Naive thymus-derived CD4-positive, alpha-beta T cell (primary cell): ENCODE results near the gene MLYCD. TPM values are rescaled to one million over a fixed set of nuclear protein-coding genes. Genes with fewer than 3 reads are reported as not detected.

Experiments used
- ATAC-seq: fragments of 150-1000 bp; cut with Tn5 transposase; 2 replicates; pipeline ENCODE4 v1.10.0; 2021; ENCODE audit warnings: mild to moderate bottlenecking, moderate library complexity
- CTCF ChIA-PET: fragments of 350-600 bp; sonication (Branson Sonifier 250); formaldehyde crosslinking; loops from one replicate; lab custom pipeline; 2021; ENCODE audit warnings: antibody characterized with exemption; lab: Charles Lee
- POLR2A ChIA-PET: fragments of 350-600 bp; sonication (Branson Sonifier 250); formaldehyde crosslinking; loops from one replicate; lab custom pipeline; 2021; ENCODE audit warnings: antibody characterized with exemption, inconsistent platforms; lab: Charles Lee
- DNase-seq, 9 donors: peaks; one replicate each; pipeline versions ENCODE4 v3.0.0 to v3.0.0-alpha.2; 2020 to 2022; ENCODE audit warnings: mixed read lengths in 1 of 9
- H3K27ac ChIP-seq: one replicate; pipeline ENCODE4 v1.7.0; 2013; ENCODE audit warnings: mild to moderate bottlenecking, low read depth, low read length, moderate library complexity
- H3K27me3 ChIP-seq, 2 donors: one replicate each; pipeline ENCODE4 v1.7.0; 2013; ENCODE audit warnings: low read length in 2 of 2, mild to moderate bottlenecking in 2 of 2, moderate library complexity in 2 of 2; ENCODE audit not compliant: control insufficient read depth in 2 of 2, insufficient read depth in 2 of 2
- H3K36me3 ChIP-seq, 3 experiments: 1 replicate in 2 of 3; 2 replicates in 1 of 3; pipeline ENCODE4 v1.7.0; 2013; ENCODE audit warnings: low read length in 3 of 3, mild to moderate bottlenecking in 3 of 3, moderate library complexity in 1 of 3; ENCODE audit not compliant: insufficient read depth in 3 of 3, control insufficient read depth in 2 of 3
- H3K4me1 ChIP-seq, 2 donors: one replicate each; pipeline ENCODE4 v1.7.0; 2013; ENCODE audit warnings: low read length in 2 of 2, mild to moderate bottlenecking in 2 of 2, moderate library complexity in 1 of 2; ENCODE audit not compliant: control insufficient read depth in 2 of 2, insufficient read depth in 2 of 2
- H3K4me3 ChIP-seq: 2 replicates; pipeline ENCODE4 v1.7.0; 2013; ENCODE audit warnings: mild to moderate bottlenecking, low read length
- H3K9me3 ChIP-seq, 3 experiments: 1 replicate in 2 of 3; 2 replicates in 1 of 3; pipeline ENCODE4 v1.7.0; 2013; ENCODE audit warnings: low read length in 3 of 3; ENCODE audit not compliant: control insufficient read depth in 2 of 3
- H3K27ac Mint-ChIP-seq, 9 donors: one replicate each; pipeline ENCODE4 v1.8.0; 2020 to 2022; ENCODE audit warnings: mixed read lengths in 9 of 9, mild to moderate bottlenecking in 8 of 9, moderate library complexity in 5 of 9, inconsistent platforms in 2 of 9
- H3K27me3 Mint-ChIP-seq, 5 donors: one replicate each; pipeline ENCODE4 v1.8.0; 2021 to 2022; ENCODE audit warnings: mixed read lengths in 5 of 5, mild to moderate bottlenecking in 1 of 5
- H3K36me3 Mint-ChIP-seq, 5 donors: one replicate each; pipeline ENCODE4 v1.8.0; 2020 to 2022; ENCODE audit warnings: mixed read lengths in 5 of 5, mild to moderate bottlenecking in 3 of 5, inconsistent platforms in 1 of 5
- H3K4me1 Mint-ChIP-seq, 7 donors: one replicate each; pipeline ENCODE4 v1.8.0; 2020 to 2022; ENCODE audit warnings: mixed read lengths in 7 of 7, mild to moderate bottlenecking in 3 of 7, inconsistent platforms in 1 of 7
- H3K4me3 Mint-ChIP-seq, 10 donors: one replicate each; pipeline ENCODE4 v1.8.0; 2020 to 2022; ENCODE audit warnings: mild to moderate bottlenecking in 10 of 10, mixed read lengths in 10 of 10, moderate library complexity in 6 of 10, inconsistent platforms in 2 of 10
- H3K9me3 Mint-ChIP-seq, 11 donors: one replicate each; pipeline ENCODE4 v1.8.0; 2020 to 2022; ENCODE audit warnings: mixed read lengths in 11 of 11, mild to moderate bottlenecking in 4 of 11, inconsistent platforms in 1 of 11, moderate library complexity in 1 of 11
- intact Hi-C, 2 donors: fragments of 100-400 bp; cut with micrococcal nuclease; formaldehyde crosslinking; loops; one replicate each; pipeline ENCODE4 v1.15.1; 2023
- polyA plus RNA-seq, 2 donors: library from polyadenylated mRNA; unstranded; fragments of 300-500 nt; fragmentation: Illumina TruSeq; gene quantifications; one replicate each; pipeline ENCODE4 v1.2.3, GENCODE V29; 2021
- total RNA-seq, 6 experiments: library from RNA in 5 of 6; stranded (reverse) in 5 of 6; gene quantifications; 1 replicate in 5 of 6; 2 replicates in 1 of 6; pipeline ENCODE4 v1.2.3 and lab custom pipeline; 2021 to 2026

MLYCD gene
- total and polyA plus RNA-seq, 7 experiments from 2014 or later = 1.8 to 11.4 (median 6.7) TPM

GRCh38 chr16:83959656-83960434, 60.9 kb downstream of the MLYCD start:
- Histone ChIP-seq H3K36me3 (no peaks in the 10 kb centered on the region), H3K9me3 (no peaks in the 10 kb centered on the region), H3K4me1 (no peaks in the 10 kb centered on the region), H3K27me3 (no peaks in the 10 kb centered on the region), H3K4me3 (no peak overlapping the region), H3K27ac (no peak overlapping the region)
- Mint-ChIP-seq H3K4me1 (no peaks in the 10 kb centered on the region), H3K27me3 (peaks cover 0 to 18% (median 3%) of the 10 kb centered on the region in 5 donors), H3K9me3 (peaks cover 0 to 3% (median 0%) of the 10 kb centered on the region in 11 donors), H3K36me3 (peaks cover 0 to 8% (median 0%) of the 10 kb centered on the region in 5 donors), H3K4me3 (no peak overlapping the region), H3K27ac (no peak overlapping the region)
- CTCF ChIA-PET = no interaction called here
- DNase-seq (no peak), ATAC-seq (no peak)
- intact Hi-C loops = loop anchor here in 1 of 2 donors (10.0 kb wide), 1 partner anchor 105 kb away; no protein-coding TSS in a partner anchor
- POLR2A ChIA-PET = no interaction called here

GRCh38 chr16:83960521-83961249, 61.8 kb downstream of the MLYCD start:
- DNase-seq (no peak), ATAC-seq (no peak)
- Mint-ChIP-seq H3K36me3 (peaks cover 0 to 8% (median 0%) of the 10 kb centered on the region in 5 donors), H3K27ac (no peak overlapping the region), H3K9me3 (peaks cover 0 to 3% (median 0%) of the 10 kb centered on the region in 11 donors), H3K4me3 (no peak overlapping the region), H3K4me1 (no peaks in the 10 kb centered on the region), H3K27me3 (peaks cover 0 to 10% (median 0%) of the 10 kb centered on the region in 5 donors)
- Histone ChIP-seq H3K27ac (no peak overlapping the region), H3K9me3 (no peaks in the 10 kb centered on the region), H3K4me1 (no peaks in the 10 kb centered on the region), H3K4me3 (no peak overlapping the region), H3K27me3 (no peaks in the 10 kb centered on the region), H3K36me3 (no peaks in the 10 kb centered on the region)
- ChIA-PET CTCF (no interaction called here), POLR2A (no interaction called here)
- intact Hi-C loops = no loop called here

- H3K4me1 Mint-ChIP-seq = no peaks in the 10 kb centered on the region
- no peak overlapping the region for H3K27ac Mint-ChIP-seq
- intact Hi-C loops = no loop called here
- ChIA-PET POLR2A (no interaction called here), CTCF (no interaction called here)
- H3K9me3 ChIP-seq = no peaks in the 10 kb centered on the region
- no peak overlapping the region for H3K4me3 ChIP-seq
- H3K4me1 ChIP-seq = no peaks in the 10 kb centered on the region
- H3K27me3 ChIP-seq = no peaks in the 10 kb centered on the region
- H3K9me3 Mint-ChIP-seq = peaks cover 0 to 3% (median 0%) of the 10 kb centered on the region in 11 donors
- ATAC-seq = no peak
- no peak for DNase-seq
- H3K4me3 Mint-ChIP-seq = no peak overlapping the region
- peaks cover 0 to 8% (median 0%) of the 10 kb centered on the region in 5 donors for H3K36me3 Mint-ChIP-seq
- H3K36me3 ChIP-seq = no peaks in the 10 kb centered on the region
- H3K27me3 Mint-ChIP-seq = peaks cover 0 to 2% (median 0%) of the 10 kb centered on the region in 5 donors
- no peak overlapping the region for H3K27ac ChIP-seq
These were observed 62.7 kb downstream of the MLYCD start for GRCh38 chr16:83961591-83961990.

- Mint-ChIP-seq H3K9me3 (peaks cover 0 to 3% (median 0%) of the 10 kb centered on the region in 11 donors), H3K27me3 (peaks cover 0 to 5% (median 5%) of the 10 kb centered on the region in 5 donors), H3K36me3 (peaks cover 0 to 8% (median 0%) of the 10 kb centered on the region in 5 donors), H3K4me3 (no peak overlapping the region), H3K4me1 (peaks cover 0 to 5% (median 3%) of the 10 kb centered on the region in 7 donors), H3K27ac (no peak overlapping the region)
- Histone ChIP-seq H3K4me3 (no peak overlapping the region), H3K27ac (no peak overlapping the region), H3K36me3 (no peaks in the 10 kb centered on the region), H3K9me3 (no peaks in the 10 kb centered on the region), H3K27me3 (no peaks in the 10 kb centered on the region), H3K4me1 (no peaks in the 10 kb centered on the region)
- intact Hi-C loops = no loop called here
- ChIA-PET POLR2A (no interaction called here), CTCF (no interaction called here)
- ATAC-seq (no peak), DNase-seq (no peak)
These were observed 64.6 kb downstream of the MLYCD start for GRCh38 chr16:83963277-83964119.

GRCh38 chr16:83964684-83965443, 65.9 kb downstream of the MLYCD start:
- H3K27me3 Mint-ChIP-seq = peaks cover 4 to 15% (median 8%) of the 10 kb centered on the region in 5 donors
- ChIA-PET POLR2A (no interaction called here), CTCF (no interaction called here)
- H3K36me3 ChIP-seq = no peaks in the 10 kb centered on the region
- no peak for ATAC-seq
- H3K27me3 ChIP-seq = no peaks in the 10 kb centered on the region
- H3K4me3 ChIP-seq = no peak overlapping the region
- no peaks in the 10 kb centered on the region for H3K9me3 ChIP-seq
- H3K27ac ChIP-seq = no peak overlapping the region
- no peak for DNase-seq
- peaks cover 0 to 2% (median 0%) of the 10 kb centered on the region in 5 donors for H3K36me3 Mint-ChIP-seq
- no peaks in the 10 kb centered on the region for H3K4me1 ChIP-seq
- no peak overlapping the region for H3K4me3 Mint-ChIP-seq
- H3K27ac Mint-ChIP-seq = peak overlapping the region in 1 of 9 donors; percentile 8
- intact Hi-C loops = no loop called here
- H3K4me1 Mint-ChIP-seq = peaks cover 0 to 6% (median 4%) of the 10 kb centered on the region in 7 donors
- peaks cover 0 to 3% (median 0%) of the 10 kb centered on the region in 11 donors for H3K9me3 Mint-ChIP-seq
